HepG2 (cell line): Measurements from ENCODE around the gene UBE2C. TPM values are rescaled to one million over a fixed set of nuclear protein-coding genes. Genes with fewer than 3 reads are reported as not detected.

Experiments
- ATAC-seq: fragments of 200-7000 bp; cut with Tn5 transposase; 3 replicates; pipeline ENCODE4 v1.9.1; 2020; ENCODE audit warnings: mild to moderate bottlenecking, moderate library complexity
- BruUV-seq: library from RNA; stranded (reverse); fragments of 400-500 nt; replicated peaks from 2 replicates; lab custom pipeline; 2021; lab: Mats Ljungman, UMichigan
- CTCF ChIA-PET: fragments of 300-600 bp; formaldehyde crosslinking; extraction: SDS; loops from one replicate; lab custom pipeline; 2021; ENCODE audit warnings: low total read pairs, inconsistent platforms, low intra/inter-chr PET ratio; lab: Yijun Ruan, JAX
- POLR2A ChIA-PET: fragments of 350-600 bp; sonication (Branson Sonifier 250); formaldehyde crosslinking; loops from one replicate; lab custom pipeline; 2020; ENCODE audit warnings: antibody characterized with exemption, inconsistent platforms; lab: Yijun Ruan, JAX
- DNase-seq: peaks from one replicate; pipeline ENCODE4 v3.0.0-alpha.2; 2015; ENCODE audit warnings: low spot score
- FAIRE-seq: peaks from 3 replicates; lab custom pipeline; 2011; peaks lifted over from hg19 to GRCh38; lab: Jason Lieb, UNC
- H2AFZ ChIP-seq: one replicate; pipeline ENCODE4 v1.6.1; 2011; ENCODE audit warnings: low read length, inconsistent platforms
- H3K27ac ChIP-seq: fragments of 300-600 bp; 3 replicates; pipeline ENCODE4 v1.8.0; 2011; ENCODE audit warnings: mixed run types, mild to moderate bottlenecking, mixed read lengths, low read length, inconsistent platforms; ENCODE audit not compliant: insufficient read depth; ENCODE audit errors: extremely low read length
- H3K27me3 ChIP-seq, 2 experiments: fragments of 200-600 bp in 1 of 2; 2 replicates in 1 of 2; 3 replicates in 1 of 2; pipeline versions ENCODE4 v1.6.0 to v1.8.0; 2011; ENCODE audit warnings: low read length in 2 of 2, mild to moderate bottlenecking in 2 of 2, moderate library complexity in 2 of 2, inconsistent platforms in 1 of 2; ENCODE audit not compliant: insufficient read depth in 2 of 2, control insufficient read depth in 1 of 2
- H3K36me3 ChIP-seq, 2 experiments: fragments of 200-600 bp in 1 of 2; replicated peaks in 1 of 2; 2 replicates in 1 of 2; 3 replicates in 1 of 2; pipeline versions ENCODE4 v1.5.1 to v1.8.0; 2011; ENCODE audit warnings: low read length in 2 of 2, inconsistent platforms in 1 of 2; ENCODE audit not compliant: insufficient read depth in 2 of 2, control insufficient read depth in 1 of 2
- H3K4me1 ChIP-seq: 2 replicates; pipeline ENCODE4 v1.5.1; 2012; ENCODE audit warnings: low read length, inconsistent platforms; ENCODE audit not compliant: insufficient read depth
- H3K4me2 ChIP-seq: 2 replicates; pipeline ENCODE4 v1.6.0; 2011; ENCODE audit warnings: low read depth, low read length, inconsistent platforms
- H3K4me3 ChIP-seq, 3 experiments: fragments of 200-600 bp in 1 of 3; sonication (generic), shearing (Covaris generic) in 1 of 3; replicated peaks in 1 of 3; 2 replicates each; pipeline ENCODE4 v1.5.1; 2011 to 2016; ENCODE audit warnings: low read length in 3 of 3, inconsistent platforms in 2 of 3, low read depth in 2 of 3, mild to moderate bottlenecking in 2 of 3, control low read depth in 1 of 3, mixed read lengths in 1 of 3; ENCODE audit not compliant: insufficient read depth in 1 of 3
- H3K79me2 ChIP-seq: one replicate; pipeline ENCODE4 v1.6.1; 2011; ENCODE audit warnings: low read length, inconsistent platforms; ENCODE audit not compliant: insufficient read depth
- H3K9ac ChIP-seq: 2 replicates; pipeline ENCODE4 v1.6.0; 2011; ENCODE audit warnings: mild to moderate bottlenecking, low read depth, low read length, inconsistent platforms; ENCODE audit not compliant: insufficient read depth
- H3K9me3 ChIP-seq: 2 replicates; pipeline ENCODE4 v1.5.1; 2012; ENCODE audit warnings: mild to moderate bottlenecking, low read length
- H4K20me1 ChIP-seq: 2 replicates; pipeline ENCODE4 v1.6.0; 2011; ENCODE audit warnings: inconsistent platforms, mild to moderate bottlenecking, low read length, moderate library complexity; ENCODE audit not compliant: insufficient read depth
- AHR ChIP-seq: IDR thresholded peaks from 2 replicates; pipeline ENCODE4 v1.6.1; 2018; ENCODE audit warnings: missing genetic modification reagents, missing compliant biosample characterization
- HOXA5 ChIP-seq: sonication (generic); formaldehyde crosslinking; IDR thresholded peaks from 2 replicates; pipeline ENCODE4 v1.4.0; 2020; ENCODE audit warnings: missing genetic modification reagents
- TARDBP ChIP-seq: sonication (generic); formaldehyde crosslinking; IDR thresholded peaks from 2 replicates; pipeline ENCODE4 v1.8.0; 2022; ENCODE audit warnings: mild to moderate bottlenecking, missing genetic modification reagents
- TEAD3 ChIP-seq: optimal IDR thresholded peaks from 2 replicates; pipeline ENCODE3; 2016; ENCODE audit warnings: borderline replicate concordance
- ZFY ChIP-seq: sonication (generic); formaldehyde crosslinking; IDR thresholded peaks from 2 replicates; pipeline ENCODE4 v1.4.0; 2020; ENCODE audit warnings: missing genetic modification reagents
- ZNF816 ChIP-seq: sonication (generic); formaldehyde crosslinking; IDR thresholded peaks from 2 replicates; pipeline ENCODE4 v1.8.0; 2022; ENCODE audit warnings: missing genetic modification reagents, mild to moderate bottlenecking, borderline replicate concordance
- WGBS: methylation state at CpG from one replicate; pipeline ENCODE4 v1.1.6; 2017; ENCODE audit warnings: low lambda C conversion rate; 5-methylcytosine and 5-hydroxymethylcytosine counted together
- in situ Hi-C: cut with HindIII; loops from 2 replicates; pipeline ENCODE4 v1.10.0; 2017; ENCODE audit warnings: low pct_unique_long_range_greater_than_20kb; ENCODE audit not compliant: extremely low pct_ligation_motif_present
- intact Hi-C: fragments of 100-400 bp; cut with micrococcal nuclease; formaldehyde crosslinking; loops from one replicate; pipeline ENCODE4 v1.10.0; 2022; ENCODE audit not compliant: unreplicated experiment
- polyA plus RNA-seq, 8 experiments: library from polyadenylated mRNA; depleted of rRNA in 3 of 8; stranded (reverse) in 7 of 8; unstranded in 1 of 8; fragments of >200 nt; fragmentation: Illumina TruSeq in 4 of 8; extraction: Trizol in 4 of 8; gene quantifications; 2 replicates each; pipeline versions ENCODE4 v1.2.1 to v1.2.3, GENCODE V29; 2011 to 2016; ENCODE audit warnings: low read depth in 4 of 8, missing spikeins in 1 of 8, mixed read lengths in 1 of 8; ENCODE audit not compliant: insufficient read depth in 1 of 8
- total RNA-seq, 5 experiments: library from RNA; depleted of rRNA; stranded (reverse); fragments of >200 nt; fragmentation: Illumina TruSeq; extraction: Trizol; gene quantifications; 2 replicates each; pipeline ENCODE4 v1.2.3, GENCODE V29; 2016; ENCODE audit warnings: low read depth in 1 of 5
- TF ChIP-seq, protein P1 (sequence below): sonication (generic); formaldehyde crosslinking; IDR thresholded peaks from 2 replicates; pipeline ENCODE4 v1.4.0; 2020; ENCODE audit warnings: missing genetic modification reagents
- TF ChIP-seq, protein P2 (sequence below): sonication (generic); formaldehyde crosslinking; IDR thresholded peaks from 2 replicates; pipeline ENCODE4 v1.8.1; 2023; ENCODE audit warnings: mild to moderate bottlenecking, missing genetic modification reagents
- TF ChIP-seq, protein P3 (sequence below): IDR thresholded peaks from 2 replicates; pipeline ENCODE4 v1.6.1; 2016; ENCODE audit warnings: low read depth, borderline replicate concordance
- TF ChIP-seq, protein P4 (sequence below): sonication (generic); formaldehyde crosslinking; IDR thresholded peaks from 2 replicates; pipeline ENCODE4 v1.5.1; 2020; ENCODE audit warnings: mild to moderate bottlenecking, missing genetic modification reagents

UBE2C gene
- total and polyA plus RNA-seq, 2 of the 13 experiments (the other 11 are each of a cell fraction or from before 2014, with no cell fraction given), result 100 to 123 TPM

DNA sequence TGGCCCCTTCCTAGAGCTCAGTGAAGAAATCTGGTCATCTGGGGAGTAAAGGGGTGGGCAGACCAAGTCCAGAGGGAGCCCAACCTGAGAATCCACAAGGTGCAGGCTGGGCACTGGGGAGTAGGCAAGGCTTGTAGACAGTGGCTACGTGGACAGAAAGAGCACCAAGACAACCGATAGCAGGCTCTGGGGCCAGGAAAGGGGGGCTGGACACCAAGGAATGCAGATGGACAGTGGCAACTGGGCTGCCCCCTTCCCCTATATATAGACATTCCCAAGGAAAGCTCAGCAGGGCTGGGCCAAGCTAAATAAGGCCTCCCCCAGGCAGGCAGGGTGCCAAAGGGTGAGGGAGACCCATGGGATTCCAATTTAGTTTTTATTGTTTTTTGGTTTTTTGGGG lies 16.1 kb downstream of the UBE2C start:
- no TSS peak for BruUV-seq
- Histone ChIP-seq H3K27me3 (no peaks in the 10 kb centered on the region), H3K9me3 (no peaks in the 10 kb centered on the region), H3K4me2 (no peak overlapping the region), H3K36me3 (no peaks in the 10 kb centered on the region), H3K9ac (no peak overlapping the region), H3K27ac (no peak overlapping the region), H3K4me1 (peaks cover 86% of the 10 kb centered on the region), H2AFZ (no peak overlapping the region), H3K4me3 (no peak overlapping the region), H3K79me2 (no peaks in the 10 kb centered on the region), H4K20me1 (no peaks in the 10 kb centered on the region)
- 5% methylated on average over 2 of the region's 2 CpGs for WGBS
- intact Hi-C loops (no loop called here), in situ Hi-C loops (loop anchor here (5.0 kb wide), 1 partner anchor 119 kb away; no protein-coding TSS in a partner anchor)
- TF ChIP-seq, protein P1, sequence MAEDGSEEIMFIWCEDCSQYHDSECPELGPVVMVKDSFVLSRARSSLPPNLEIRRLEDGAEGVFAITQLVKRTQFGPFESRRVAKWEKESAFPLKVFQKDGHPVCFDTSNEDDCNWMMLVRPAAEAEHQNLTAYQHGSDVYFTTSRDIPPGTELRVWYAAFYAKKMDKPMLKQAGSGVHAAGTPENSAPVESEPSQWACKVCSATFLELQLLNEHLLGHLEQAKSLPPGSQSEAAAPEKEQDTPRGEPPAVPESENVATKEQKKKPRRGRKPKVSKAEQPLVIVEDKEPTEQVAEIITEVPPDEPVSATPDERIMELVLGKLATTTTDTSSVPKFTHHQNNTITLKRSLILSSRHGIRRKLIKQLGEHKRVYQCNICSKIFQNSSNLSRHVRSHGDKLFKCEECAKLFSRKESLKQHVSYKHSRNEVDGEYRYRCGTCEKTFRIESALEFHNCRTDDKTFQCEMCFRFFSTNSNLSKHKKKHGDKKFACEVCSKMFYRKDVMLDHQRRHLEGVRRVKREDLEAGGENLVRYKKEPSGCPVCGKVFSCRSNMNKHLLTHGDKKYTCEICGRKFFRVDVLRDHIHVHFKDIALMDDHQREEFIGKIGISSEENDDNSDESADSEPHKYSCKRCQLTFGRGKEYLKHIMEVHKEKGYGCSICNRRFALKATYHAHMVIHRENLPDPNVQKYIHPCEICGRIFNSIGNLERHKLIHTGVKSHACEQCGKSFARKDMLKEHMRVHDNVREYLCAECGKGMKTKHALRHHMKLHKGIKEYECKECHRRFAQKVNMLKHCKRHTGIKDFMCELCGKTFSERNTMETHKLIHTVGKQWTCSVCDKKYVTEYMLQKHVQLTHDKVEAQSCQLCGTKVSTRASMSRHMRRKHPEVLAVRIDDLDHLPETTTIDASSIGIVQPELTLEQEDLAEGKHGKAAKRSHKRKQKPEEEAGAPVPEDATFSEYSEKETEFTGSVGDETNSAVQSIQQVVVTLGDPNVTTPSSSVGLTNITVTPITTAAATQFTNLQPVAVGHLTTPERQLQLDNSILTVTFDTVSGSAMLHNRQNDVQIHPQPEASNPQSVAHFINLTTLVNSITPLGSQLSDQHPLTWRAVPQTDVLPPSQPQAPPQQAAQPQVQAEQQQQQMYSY (CRISPR knock-in tag), result no peak
- TF ChIP-seq TEAD3 (CRISPR knock-in tag) (peak; percentile 50), TARDBP (CRISPR knock-in tag) (peak; percentile 39; the same call in 1 of the 2 replicates), AHR (CRISPR knock-in tag) (peak; percentile 33; the same call in 1 of the 2 replicates), ZNF816 (CRISPR knock-in tag) (no peak), ZFY (CRISPR knock-in tag) (no peak), HOXA5 (no peak)
- TF ChIP-seq, protein P2, sequence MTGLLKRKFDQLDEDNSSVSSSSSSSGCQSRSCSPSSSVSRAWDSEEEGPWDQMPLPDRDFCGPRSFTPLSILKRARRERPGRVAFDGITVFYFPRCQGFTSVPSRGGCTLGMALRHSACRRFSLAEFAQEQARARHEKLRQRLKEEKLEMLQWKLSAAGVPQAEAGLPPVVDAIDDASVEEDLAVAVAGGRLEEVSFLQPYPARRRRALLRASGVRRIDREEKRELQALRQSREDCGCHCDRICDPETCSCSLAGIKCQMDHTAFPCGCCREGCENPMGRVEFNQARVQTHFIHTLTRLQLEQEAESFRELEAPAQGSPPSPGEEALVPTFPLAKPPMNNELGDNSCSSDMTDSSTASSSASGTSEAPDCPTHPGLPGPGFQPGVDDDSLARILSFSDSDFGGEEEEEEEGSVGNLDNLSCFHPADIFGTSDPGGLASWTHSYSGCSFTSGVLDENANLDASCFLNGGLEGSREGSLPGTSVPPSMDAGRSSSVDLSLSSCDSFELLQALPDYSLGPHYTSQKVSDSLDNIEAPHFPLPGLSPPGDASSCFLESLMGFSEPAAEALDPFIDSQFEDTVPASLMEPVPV (CRISPR knock-in tag), result 0 out of 2 replicates have a peak, but pooled peaks have one; percentile 33
- TF ChIP-seq, protein P3, sequence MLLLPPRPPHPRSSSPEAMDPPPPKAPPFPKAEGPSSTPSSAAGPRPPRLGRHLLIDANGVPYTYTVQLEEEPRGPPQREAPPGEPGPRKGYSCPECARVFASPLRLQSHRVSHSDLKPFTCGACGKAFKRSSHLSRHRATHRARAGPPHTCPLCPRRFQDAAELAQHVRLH (CRISPR knock-in tag), result 0 out of 2 replicates have a peak, but pooled peaks have one; percentile 1
- TF ChIP-seq, protein P4, sequence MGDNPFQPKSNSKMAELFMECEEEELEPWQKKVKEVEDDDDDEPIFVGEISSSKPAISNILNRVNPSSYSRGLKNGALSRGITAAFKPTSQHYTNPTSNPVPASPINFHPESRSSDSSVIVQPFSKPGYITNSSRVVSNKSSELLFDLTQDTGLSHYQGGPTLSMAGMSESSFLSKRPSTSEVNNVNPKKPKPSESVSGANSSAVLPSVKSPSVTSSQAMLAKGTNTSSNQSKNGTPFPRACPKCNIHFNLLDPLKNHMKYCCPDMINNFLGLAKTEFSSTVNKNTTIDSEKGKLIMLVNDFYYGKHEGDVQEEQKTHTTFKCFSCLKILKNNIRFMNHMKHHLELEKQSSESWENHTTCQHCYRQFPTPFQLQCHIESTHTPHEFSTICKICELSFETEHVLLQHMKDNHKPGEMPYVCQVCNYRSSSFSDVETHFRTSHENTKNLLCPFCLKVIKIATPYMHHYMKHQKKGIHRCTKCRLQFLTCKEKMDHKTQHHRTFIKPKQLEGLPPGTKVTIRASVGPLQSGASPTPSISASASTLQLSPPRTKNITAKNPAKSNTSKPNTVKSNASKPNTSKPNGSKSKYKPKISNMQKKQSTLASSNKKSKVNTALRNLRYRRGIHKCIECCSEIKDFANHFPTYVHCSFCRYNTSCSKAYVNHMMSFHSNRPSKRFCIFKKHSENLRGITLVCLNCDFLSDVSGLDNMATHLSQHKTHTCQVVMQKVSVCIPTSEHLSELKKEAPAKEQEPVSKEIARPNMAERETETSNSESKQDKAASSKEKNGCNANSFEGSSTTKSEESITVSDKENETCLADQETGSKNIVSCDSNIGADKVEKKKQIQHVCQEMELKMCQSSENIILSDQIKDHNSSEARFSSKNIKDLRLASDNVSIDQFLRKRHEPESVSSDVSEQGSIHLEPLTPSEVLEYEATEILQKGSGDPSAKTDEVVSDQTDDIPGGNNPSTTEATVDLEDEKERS (CRISPR knock-in tag), result no peak
- FAIRE-seq, result no peak
- DNase-seq, result no peak
- CTCF ChIA-PET, result no interaction called here
- POLR2A ChIA-PET, result interaction anchor here (0.8 to 1.5 kb wide), 7 partner anchors 13 to 141 kb away, joined by 3 to 9 read pairs (median 3); partner anchors contain the start of genes CTSA, DNTTIP1, NEURL2 and WFDC3
- ATAC-seq, result no peak
